Uterus (tissue), 4 donors: ENCODE results near the gene TPM1. TPM values are rescaled to one million over a fixed set of nuclear protein-coding genes. Genes with fewer than 3 reads are reported as not detected.

ENCODE experiments used
- DNase-seq, 2 donors: peaks; one replicate each; pipeline ENCODE4 v3.0.0-alpha.2; 2019 to 2020
- H3K27ac ChIP-seq, 2 donors: fragments of 200-600 bp; sonication (generic); 1 replicate in 1 of 2; 2 replicates in 1 of 2; pipeline ENCODE4 v1.5.1; 2016 to 2018
- H3K27me3 ChIP-seq, 2 donors: fragments of 200-600 bp; sonication (generic); one replicate each; pipeline ENCODE4 v1.5.1; 2018 to 2019; ENCODE audit warnings: control low read depth in 1 of 2
- H3K36me3 ChIP-seq, 2 donors: fragments of 200-600 bp; sonication (generic); one replicate each; pipeline ENCODE4 v1.5.1; 2019; ENCODE audit warnings: control low read depth in 1 of 2
- H3K4me1 ChIP-seq, 2 donors: fragments of 200-600 bp; sonication (generic); one replicate each; pipeline ENCODE4 v1.5.1; 2018 to 2019; ENCODE audit warnings: control low read depth in 1 of 2
- H3K4me3 ChIP-seq, 2 donors: fragments of 200-600 bp; sonication (generic); 1 replicate in 1 of 2; 2 replicates in 1 of 2; pipeline ENCODE4 v1.5.1; 2018 to 2019; ENCODE audit warnings: mild to moderate bottlenecking in 1 of 2
- H3K9me3 ChIP-seq, 2 donors: fragments of 200-600 bp; sonication (generic); one replicate each; pipeline ENCODE4 v1.5.1; 2019; ENCODE audit warnings: control low read depth in 1 of 2
- CTCF ChIP-seq, 4 experiments: fragments of 200-600 bp in 2 of 4; fragments of 450-650 bp in 2 of 4; sonication (generic) in 2 of 4; IDR thresholded peaks; one replicate each; pipeline ENCODE4 v1.5.1; 2016 to 2019; ENCODE audit warnings: antibody characterized with exemption in 4 of 4, mild to moderate bottlenecking in 2 of 4, moderate library complexity in 1 of 4
- POLR2A ChIP-seq, 2 donors: fragments of 450-650 bp; IDR thresholded peaks; one replicate each; pipeline ENCODE4 v1.6.1; 2016; ENCODE audit warnings: antibody characterized with exemption in 2 of 2, mild to moderate bottlenecking in 1 of 2, moderate library complexity in 1 of 2
- intact Hi-C: fragments of 100-400 bp; cut with DNase I; formaldehyde crosslinking; loops from one replicate; pipeline ENCODE4 v1.15.1; 2023; ENCODE audit warnings: low total_unique reads
- total RNA-seq, 4 donors: library from RNA; depleted of rRNA in 3 of 4; stranded (reverse); fragments of >200 nt in 3 of 4; gene quantifications; one replicate each; pipeline versions ENCODE4 v1.1.0 to v1.2.4, GENCODE V29; 2014 to 2023
- donor health status: DM: yes; HTN: yes; CAD: no.

TPM1 gene
- total RNA-seq, 4 donors from 2014 or later = 622 to 1,998 (median 1,003) TPM

- TF ChIP-seq POLR2A (IDR thresholded peaks at IDR 0.05) (no peak), CTCF (IDR thresholded peaks at IDR 0.05) (no peak)
- no peak for DNase-seq
- Histone ChIP-seq H3K9me3 (no peaks in the 10 kb centered on the region), H3K4me3 (no peak overlapping the region), H3K4me1 (no peaks in the 10 kb centered on the region), H3K27me3 (no peaks in the 10 kb centered on the region), H3K27ac (peak overlapping the region; percentile 45 to 73), H3K36me3 (no peaks in the 10 kb centered on the region)
- intact Hi-C loops = no loop called here
These were observed 27.1 kb downstream of the TPM1 start for GRCh38 chr15:63069616-63070090.

DNA sequence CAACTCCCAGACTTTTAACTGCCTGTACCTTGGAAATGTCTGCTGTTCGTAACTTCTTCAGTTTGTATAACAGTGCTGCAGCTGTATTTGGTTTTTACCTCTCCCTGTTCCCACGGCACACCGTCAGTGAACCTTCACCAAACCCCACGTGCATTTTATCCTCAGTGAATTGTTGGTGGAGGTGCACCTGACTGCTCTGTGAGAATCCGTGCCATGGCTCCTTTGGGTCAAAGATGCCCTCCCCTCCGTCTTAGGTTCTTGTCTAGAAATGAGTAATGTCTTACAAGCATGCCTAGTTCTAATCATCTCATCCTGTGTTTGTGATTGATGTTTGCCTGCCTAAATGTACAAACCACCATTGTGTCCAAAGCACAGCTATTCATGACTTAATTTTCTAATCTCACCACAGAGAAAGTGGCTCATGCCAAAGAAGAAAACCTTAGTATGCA is 28.2 kb downstream of the TPM1 start:
- intact Hi-C loops = no loop called here
- no peak overlapping the region for H3K4me3 ChIP-seq
- no peaks in the 10 kb centered on the region for H3K9me3 ChIP-seq
- H3K27me3 ChIP-seq = no peaks in the 10 kb centered on the region
- no peaks in the 10 kb centered on the region for H3K4me1 ChIP-seq
- peak overlapping the region in 1 of 2 donors; percentile 52 for H3K27ac ChIP-seq
- H3K36me3 ChIP-seq = no peaks in the 10 kb centered on the region
- no peak for DNase-seq
- TF ChIP-seq POLR2A (IDR thresholded peaks at IDR 0.05) = no peak
- no peak for TF ChIP-seq CTCF (IDR thresholded peaks at IDR 0.05)

DNA sequence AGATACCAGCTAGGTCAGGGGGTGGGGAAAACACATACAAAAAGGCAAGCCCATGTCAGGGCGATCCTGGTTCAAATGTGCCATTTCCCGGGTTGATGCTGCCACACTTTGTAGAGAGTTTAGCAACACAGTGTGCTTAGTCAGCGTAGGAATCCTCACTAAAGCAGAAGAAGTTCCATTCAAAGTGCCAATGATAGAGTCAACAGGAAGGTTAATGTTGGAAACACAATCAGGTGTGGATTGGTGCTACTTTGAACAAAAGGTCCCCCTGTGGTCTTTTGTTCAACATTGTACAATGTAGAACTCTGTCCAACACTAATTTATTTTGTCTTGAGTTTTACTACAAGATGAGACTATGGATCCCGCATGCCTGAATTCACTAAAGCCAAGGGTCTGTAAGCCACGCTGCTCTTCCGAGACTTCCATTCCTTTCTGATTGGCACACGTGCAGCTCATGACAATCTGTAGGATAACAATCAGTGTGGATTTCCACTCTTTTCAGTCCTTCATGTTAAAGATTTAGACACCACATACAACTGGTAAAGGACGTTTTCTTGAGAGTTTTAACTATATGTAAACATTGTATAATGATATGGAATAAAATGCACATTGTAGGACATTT is 28.9 kb downstream of the TPM1 start:
- no peak for TF ChIP-seq POLR2A (IDR thresholded peaks at IDR 0.05)
- TF ChIP-seq CTCF (IDR thresholded peaks at IDR 0.05) = no peak
- peak overlapping the region in 1 of 2 donors; percentile 52 for H3K27ac ChIP-seq
- H3K36me3 ChIP-seq = no peaks in the 10 kb centered on the region
- no peaks in the 10 kb centered on the region for H3K9me3 ChIP-seq
- H3K4me3 ChIP-seq = no peak overlapping the region
- H3K4me1 ChIP-seq = no peaks in the 10 kb centered on the region
- no peak for DNase-seq
- no peaks in the 10 kb centered on the region for H3K27me3 ChIP-seq
- intact Hi-C loops = no loop called here

GRCh38 chr15:63072023-63072650 is 29.6 kb downstream of the TPM1 start:
- H3K4me1 ChIP-seq = no peaks in the 10 kb centered on the region

More at GRCh38 chr15:63072023-63072650, 29.6 kb downstream of the TPM1 start:
- peak overlapping the region; percentile 40 to 83 for H3K27ac ChIP-seq
- no peak for TF ChIP-seq CTCF (IDR thresholded peaks at IDR 0.05)
- TF ChIP-seq POLR2A (IDR thresholded peaks at IDR 0.05) = no peak
- no peaks in the 10 kb centered on the region for H3K36me3 ChIP-seq
- no peaks in the 10 kb centered on the region for H3K27me3 ChIP-seq
- intact Hi-C loops = no loop called here
- H3K4me3 ChIP-seq = no peak overlapping the region
- DNase-seq = no peak
- no peaks in the 10 kb centered on the region for H3K9me3 ChIP-seq
